Loucy (cell line): ENCODE results near the gene SCARB1.

Experiments used
- CTCF ChIP-seq: fragments of 200-600 bp; sonication (generic); conservative IDR thresholded peaks from 2 replicates; pipeline ENCODE4 v1.5.1; 2014; ENCODE audit warnings: mild to moderate bottlenecking, antibody characterized with exemption, low read length
- EZH2phosphoT487 ChIP-seq: fragments of 200-600 bp; IDR thresholded peaks from 2 replicates; pipeline ENCODE4 v1.6.1; 2018; ENCODE audit warnings: antibody characterized with exemption, mild to moderate bottlenecking, moderate library complexity, borderline replicate concordance

- TF ChIP-seq CTCF (no peak), EZH2phosphoT487 (no peak)
These were observed 30.0 kb downstream of the SCARB1 start for GRCh38 chr12:124833693-124834122.
